ENCODE measurements around the gene RHOJ.

RHOJ gene

DNA sequence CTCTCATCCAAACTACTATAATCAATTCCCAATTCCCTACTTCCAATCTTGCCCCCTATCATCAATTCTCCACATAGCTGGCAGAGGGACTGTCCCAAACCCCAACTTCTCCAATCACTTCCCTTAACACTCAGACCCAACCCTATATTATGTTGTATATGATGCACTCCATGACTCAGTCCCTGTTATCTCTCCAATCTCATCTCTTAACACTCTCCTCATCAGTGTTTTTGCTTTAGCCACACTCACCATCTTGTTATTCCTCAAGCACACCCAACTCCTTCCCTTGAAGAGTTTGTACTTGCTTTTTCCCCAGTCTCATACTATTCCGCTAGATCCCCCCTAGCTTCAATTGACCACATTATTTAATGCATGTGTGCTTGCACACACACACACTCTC, 4.9 kb downstream of the RHOJ start:
- DNase-seq = no peak

DNA sequence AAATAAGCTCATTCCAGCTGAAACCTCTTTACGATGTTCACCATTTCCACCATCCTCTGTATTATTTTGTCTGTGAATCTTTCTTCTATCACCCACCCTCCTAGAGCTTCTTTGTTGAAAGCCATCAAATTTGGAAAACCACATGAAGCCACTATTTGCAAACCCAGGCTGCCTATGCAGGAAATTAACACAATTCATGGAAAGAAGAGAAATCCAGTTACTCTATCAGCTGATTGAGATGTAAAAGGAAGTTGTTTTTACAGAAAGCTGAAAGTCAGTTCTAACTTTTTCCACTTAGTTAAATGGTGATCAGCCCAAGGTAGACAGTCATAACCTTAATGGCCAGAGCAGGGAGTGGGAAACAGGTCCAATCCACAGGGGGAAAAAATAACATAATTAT, 6.6 kb downstream of the RHOJ start:
- DNase-seq = no peak

- peak; percentile 8 for DNase-seq
These were observed 8.0 kb downstream of the RHOJ start for GRCh38 chr14:63212209-63212608.

- peak; percentile 66 for DNase-seq
These were observed 8.7 kb downstream of the RHOJ start for GRCh38 chr14:63212776-63213500.

GRCh38 chr14:63214417-63215196, 10.4 kb downstream of the RHOJ start:
- DNase-seq = peak; percentile 10

DNA sequence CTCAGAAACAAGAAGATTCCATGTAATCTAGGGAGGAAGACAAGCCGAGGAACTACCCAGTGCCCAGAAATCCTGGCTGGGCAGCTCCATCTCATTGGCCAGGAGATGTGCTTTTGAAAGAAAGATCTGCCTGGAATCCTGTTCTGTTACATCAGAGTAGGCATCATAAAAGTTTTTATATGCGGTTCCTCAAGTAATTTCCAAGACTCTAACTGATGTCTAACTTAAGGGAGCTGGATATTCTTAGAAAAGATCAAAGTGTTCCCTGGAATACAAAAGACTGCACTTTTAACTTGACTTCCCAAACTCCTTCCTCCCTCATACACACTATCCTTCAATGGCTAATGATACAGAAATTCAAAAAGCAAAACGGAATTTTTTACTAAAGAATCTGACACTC, 16.3 kb downstream of the RHOJ start:
- DNase-seq = no peak

DNA sequence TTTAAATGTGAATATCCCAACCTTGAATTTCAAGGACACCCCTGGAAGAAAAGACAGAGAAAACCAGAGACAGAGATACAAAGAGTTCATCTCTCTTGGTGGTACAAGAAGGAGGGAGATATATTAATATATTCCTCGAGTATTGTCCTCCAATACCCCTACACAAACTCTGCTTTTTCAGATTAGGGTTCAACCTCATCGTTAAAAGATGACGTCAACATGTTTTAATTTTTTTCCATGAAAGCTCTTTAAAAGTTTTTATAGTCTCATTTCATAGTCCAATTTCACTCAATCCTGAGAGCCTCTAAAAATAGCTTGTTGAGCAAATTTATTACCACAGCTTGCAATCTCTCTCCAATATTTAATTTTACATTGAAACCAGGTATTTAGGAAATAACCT, 19.4 kb downstream of the RHOJ start:
- no peak for DNase-seq

DNA sequence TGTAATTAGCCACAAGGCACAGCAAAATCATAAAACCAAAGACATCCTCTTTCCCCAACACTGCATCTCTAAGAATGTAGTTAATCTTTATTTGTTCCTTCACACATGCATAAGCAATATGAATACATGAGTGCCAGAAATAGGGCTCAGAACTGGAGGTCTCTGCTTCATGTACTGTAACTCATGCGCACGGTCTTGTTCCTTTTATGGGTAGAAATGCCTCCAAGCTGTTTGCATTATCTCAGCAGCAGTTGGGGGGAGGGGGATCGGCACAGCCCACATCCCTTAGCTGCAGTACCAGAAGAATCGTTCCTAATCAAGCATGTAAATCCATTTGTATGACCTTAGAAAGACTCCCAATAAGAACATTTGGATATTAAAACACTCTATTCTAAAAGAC, 20.0 kb downstream of the RHOJ start:
- DNase-seq = peak; percentile 96

GRCh38 chr14:63228217-63228616, 24.0 kb downstream of the RHOJ start:
- no peak for DNase-seq

DNA sequence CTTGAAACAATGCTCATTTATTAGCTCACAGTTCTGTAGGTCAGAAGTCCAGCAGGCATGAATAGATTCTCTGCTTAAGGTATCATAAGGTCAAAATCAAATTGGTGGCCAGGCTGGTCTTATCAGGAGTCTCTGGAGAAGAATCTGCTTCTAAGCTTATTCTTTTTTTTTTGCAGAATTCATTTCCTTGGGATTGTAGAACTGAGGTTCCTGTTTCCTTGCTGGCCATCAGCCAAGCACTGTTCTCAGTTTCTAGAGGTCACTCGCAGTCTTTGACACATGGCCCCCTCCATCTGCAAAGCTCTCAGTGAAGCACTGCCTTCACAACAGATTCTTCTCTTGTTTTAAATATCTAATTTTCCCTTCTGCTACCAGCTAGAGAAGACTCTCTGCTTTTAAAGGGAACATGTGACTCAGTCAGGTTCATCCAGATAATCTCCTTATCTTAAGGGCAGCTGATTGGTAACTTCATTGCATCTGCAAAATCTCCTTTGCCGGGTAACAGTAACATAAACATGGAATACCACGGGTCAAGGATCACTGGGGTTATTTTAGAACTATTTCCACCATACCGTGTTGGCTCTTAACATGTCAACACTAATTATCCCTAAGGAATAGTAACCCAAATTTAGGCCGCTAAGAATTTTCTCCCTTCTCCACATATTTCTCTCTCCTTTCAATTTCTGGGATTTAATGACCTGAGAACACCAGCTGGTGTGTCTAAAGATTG, 25.3 kb downstream of the RHOJ start:
- DNase-seq = peak; percentile 9

GRCh38 chr14:63231766-63232165, 27.5 kb downstream of the RHOJ start:
- no peak for DNase-seq

- DNase-seq = no peak
These were observed 33.5 kb downstream of the RHOJ start for GRCh38 chr14:63237791-63238190.

DNA sequence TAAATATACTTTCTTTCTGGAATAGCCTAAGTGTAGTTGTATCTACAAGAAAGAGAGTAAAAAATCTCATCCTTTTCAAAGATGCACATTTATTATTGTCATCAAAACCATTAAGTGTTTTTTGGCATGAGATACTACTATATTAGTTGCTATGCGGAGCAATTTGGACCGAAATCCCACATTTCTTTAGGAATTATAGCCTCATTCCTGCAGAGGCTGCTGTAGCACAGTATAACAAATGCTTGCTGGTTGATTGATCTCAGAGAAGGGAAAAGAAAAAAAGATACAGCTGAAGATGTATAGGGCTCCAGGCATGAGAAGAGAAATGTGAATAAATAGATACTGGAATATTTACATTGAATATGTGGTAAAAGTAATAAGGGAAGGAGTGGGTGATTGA, 36.0 kb downstream of the RHOJ start:
- DNase-seq = no peak

DNA sequence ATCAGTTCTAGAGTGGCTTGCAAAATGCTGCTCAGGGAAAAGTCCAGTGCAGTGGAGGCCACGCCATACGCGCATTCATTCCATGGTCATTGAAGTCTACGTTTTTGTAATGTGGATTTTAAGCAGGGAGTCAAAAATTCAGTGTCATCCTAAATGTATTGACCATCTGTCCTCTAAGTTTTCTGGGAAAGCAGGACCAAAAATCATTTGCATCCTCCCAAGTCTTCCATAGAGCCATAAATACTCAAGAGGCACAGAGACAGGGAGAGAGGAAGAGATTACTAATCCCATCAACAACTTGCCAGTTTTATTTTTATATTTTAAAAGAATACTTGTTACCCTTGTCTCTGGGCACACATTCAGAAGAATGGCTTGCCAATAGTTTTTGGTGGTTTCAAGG, 36.9 kb downstream of the RHOJ start:
- DNase-seq = no peak

DNA sequence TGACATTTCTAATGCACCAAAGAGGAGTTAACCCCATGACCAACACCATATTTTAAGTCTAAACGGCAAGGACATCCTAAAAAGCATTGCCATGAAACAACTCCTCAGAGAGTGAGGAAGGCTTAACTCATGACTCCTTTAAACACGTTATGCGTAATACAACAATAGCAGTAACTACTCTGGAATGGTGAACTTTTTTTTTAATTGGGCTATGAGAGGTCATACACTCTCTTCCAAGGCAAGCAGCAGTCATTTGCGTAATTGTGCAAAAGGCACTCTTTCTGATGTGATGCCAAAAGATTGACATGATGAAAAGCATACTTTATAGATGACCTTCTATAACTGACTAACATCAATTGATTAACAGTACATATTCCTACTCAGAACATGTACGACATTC, 39.4 kb downstream of the RHOJ start:
- DNase-seq = no peak

GRCh38 chr14:63245893-63246292, 41.6 kb downstream of the RHOJ start:
- DNase-seq = peak; percentile 80

- no peak for DNase-seq
These were observed 44.0 kb downstream of the RHOJ start for GRCh38 chr14:63248211-63248610.

GRCh38 chr14:63249092-63249491, 44.8 kb downstream of the RHOJ start:
- DNase-seq = peak; percentile 10

- DNase-seq = no peak
These were observed 53.1 kb downstream of the RHOJ start for GRCh38 chr14:63257299-63257698.

DNA sequence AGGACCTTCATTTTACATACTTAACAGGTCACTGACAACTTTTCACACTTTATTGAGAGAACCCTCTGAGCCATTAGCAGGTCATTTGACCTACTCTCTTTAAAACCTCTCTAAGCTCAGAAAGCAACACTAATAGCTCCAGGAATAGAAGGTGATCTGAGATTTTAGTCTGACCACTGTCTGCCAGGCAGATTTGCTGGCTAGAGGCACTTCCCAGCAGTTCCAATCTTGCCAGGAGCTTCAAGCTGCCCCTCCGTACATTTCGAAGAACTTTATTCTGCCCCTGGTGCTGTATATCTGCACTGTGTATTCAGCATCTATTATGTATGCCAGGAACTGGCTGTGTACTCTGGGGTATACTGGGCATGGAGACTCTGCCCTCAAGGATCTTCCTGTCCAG, 58.2 kb downstream of the RHOJ start:
- no peak for DNase-seq

GRCh38 chr14:63266106-63266505, 61.9 kb downstream of the RHOJ start:
- no peak for DNase-seq

- DNase-seq = no peak
These were observed 62.9 kb downstream of the RHOJ start for GRCh38 chr14:63267171-63267570.

DNA sequence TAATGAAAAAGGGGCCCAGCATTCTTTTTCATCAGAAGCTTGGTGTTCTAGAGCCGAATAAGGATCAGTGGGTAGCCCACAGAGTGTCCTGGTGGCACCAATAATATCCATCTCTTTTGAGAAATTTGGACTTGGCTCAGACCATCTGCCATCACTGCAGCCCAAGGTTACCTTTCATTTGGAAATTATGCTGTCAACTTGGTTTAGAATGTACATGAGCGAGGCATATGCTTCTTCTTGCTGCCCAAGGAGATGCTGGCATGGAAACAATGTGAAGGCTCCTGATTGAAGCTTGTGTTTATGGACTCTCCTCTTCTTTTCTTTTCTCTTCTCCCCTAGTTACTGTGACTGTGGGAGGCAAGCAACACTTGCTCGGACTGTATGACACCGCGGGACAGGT, 64.5 kb downstream of the RHOJ start:
- DNase-seq = no peak

Data from NCI-H69 (cell line).